D341Med (cell line): ENCODE results near the gene VSIG2.

Experiments
- DNase-seq: peaks from one replicate; pipeline ENCODE4 v3.0.0; 2012; ENCODE audit warnings: low spot score

The VSIG2 gene

GRCh38 chr11:124748481-124749343, 3.3 kb downstream of the VSIG2 start:
- DNase-seq, result no peak

DNA sequence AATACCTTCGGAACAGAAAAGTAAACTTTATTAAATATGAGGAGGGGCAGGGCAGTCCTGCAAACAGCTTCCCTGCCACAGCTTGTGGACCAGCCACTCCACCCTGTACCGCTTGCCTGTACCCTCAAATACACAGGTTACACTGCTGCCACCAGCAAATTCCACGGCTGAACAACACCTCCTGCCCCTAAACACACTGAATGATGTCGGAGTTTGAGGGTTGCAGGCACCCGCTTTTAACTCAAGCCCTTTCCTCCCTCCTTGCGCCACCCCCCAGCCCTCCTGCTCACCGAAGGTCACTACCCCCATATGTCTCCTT, 4.0 kb downstream of the VSIG2 start:
- DNase-seq, result no peak

GRCh38 chr11:124747406-124748099, 4.5 kb downstream of the VSIG2 start:
- no peak for DNase-seq

GRCh38 chr11:124746621-124747243, 5.3 kb downstream of the VSIG2 start:
- DNase-seq, result peak; percentile 79

DNA sequence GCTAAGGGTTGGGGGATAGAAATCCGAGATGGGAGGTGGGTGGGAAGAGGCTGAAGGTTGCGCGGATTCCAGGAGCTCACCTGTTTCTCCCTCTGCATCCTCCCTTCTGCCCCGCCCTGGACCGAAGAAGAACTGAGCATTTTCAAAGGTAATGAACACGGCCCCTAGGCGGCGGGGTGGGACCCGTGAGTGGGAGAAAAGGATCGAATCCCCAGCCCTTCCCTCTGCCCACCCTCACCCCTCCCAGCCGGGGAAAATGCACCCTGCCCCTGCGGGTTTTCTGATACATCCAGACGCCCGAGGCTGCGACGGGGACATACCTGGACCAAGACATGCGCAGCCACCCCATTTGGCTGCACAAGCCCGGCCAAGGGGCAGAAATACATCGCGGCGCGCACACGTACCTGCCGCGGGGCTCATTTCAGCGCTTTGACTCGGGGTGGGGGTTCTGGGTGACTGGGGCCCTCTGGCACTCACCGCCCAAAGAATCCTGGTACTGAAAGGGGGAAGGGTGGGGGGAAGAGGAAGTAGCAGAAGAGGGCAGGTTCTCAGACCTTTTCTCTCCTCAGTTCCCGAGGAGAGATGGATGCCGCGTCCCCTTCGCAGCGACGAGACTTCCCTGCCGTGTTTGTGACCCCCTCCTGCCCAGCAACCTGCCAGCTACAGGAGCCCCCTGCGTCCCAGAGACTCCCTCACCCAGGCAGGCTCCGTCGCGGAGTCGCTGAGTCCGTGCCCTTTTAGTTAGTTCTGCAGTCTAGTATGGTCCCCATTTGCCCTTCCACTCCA, 6.0 kb downstream of the VSIG2 start:
- peak; percentile 56 for DNase-seq

DNA sequence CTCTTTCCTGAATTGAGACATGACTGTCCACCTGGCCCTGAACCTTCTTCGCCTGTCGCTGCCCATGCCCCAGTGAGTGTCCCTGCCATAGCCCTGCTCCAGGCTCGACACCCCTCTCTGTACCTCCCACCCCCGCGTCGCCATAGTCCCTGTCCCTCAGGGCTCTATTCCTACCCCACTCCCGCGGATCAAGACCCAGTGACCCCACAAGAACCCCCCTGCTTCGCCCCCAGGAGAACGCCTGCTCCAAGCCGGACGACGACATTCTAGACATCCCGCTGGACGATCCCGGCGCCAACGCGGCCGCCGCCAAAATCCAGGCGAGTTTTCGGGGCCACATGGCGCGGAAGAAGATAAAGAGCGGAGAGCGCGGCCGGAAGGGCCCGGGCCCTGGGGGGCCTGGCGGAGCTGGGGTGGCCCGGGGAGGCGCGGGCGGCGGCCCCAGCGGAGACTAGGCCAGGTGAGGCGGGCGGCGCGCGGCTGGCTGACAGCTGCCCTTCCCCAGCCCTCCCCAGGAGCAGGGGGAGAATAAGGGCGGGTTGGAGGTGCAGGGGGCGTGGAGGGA, 6.7 kb downstream of the VSIG2 start:
- DNase-seq, result no peak

DNA sequence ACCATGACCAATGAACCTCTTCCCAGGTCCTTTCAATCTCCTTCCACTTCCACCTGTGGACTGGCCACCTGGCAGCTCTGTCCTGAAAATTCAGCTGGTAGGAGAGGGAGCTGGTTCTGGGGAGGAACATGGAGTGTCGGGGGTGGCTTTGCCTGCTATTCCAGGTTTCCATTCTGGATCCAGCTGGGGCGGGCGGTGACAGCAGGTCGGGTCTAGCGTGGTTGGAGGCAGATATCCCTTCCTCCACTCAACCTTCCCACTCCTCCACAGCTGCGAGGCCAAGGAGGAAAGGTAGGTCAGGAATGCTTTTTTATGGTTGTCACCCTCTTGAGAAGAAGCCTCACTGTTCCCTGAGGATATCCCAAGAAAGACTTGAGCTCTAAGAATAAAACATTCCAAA, 9.0 kb downstream of the VSIG2 start:
- no peak for DNase-seq

- no peak for DNase-seq
These were observed 9.5 kb downstream of the VSIG2 start for GRCh38 chr11:124742555-124742954.

DNA sequence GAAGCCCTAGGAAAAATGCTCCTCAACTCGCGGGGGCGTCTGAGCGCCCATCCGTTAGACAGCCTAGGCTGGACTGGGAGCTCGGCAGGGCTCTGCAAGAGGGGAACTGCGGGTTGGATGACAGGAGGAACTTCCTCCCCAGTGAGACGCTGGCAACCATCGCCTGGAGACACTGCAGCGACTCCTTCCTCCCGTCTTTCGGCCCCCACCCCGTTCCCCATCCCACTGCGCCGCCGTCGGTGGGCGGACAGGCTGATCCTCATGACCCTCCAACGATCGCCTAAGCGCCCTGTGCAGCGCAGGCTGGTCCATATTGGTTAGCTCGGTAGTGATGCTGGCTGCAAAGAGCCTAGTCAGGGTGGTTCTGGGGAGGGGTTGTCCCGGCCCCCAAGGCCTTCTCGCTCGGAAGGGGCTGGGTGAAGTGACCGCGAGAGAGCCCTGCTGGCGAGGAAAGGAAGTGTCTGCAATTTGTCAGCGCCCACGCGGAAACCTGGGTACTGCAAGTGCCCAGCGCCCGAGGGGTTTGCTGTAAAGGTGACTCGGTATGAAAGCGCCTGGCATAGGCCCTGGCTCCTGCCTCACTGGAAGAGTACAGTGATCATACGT, 11.7 kb downstream of the VSIG2 start:
- peak; percentile 66 for DNase-seq

- DNase-seq, result peak; percentile 97
These were observed 12.4 kb downstream of the VSIG2 start, which contains the start of gene NRGN for GRCh38 chr11:124739479-124740276. NRGN (plus strand) TSS chr11:124739942; CDS start chr11:124740085, 143 bp downstream.

GRCh38 chr11:124738713-124739478, 13.2 kb downstream of the VSIG2 start:
- DNase-seq, result no peak

GRCh38 chr11:124737638-124738305, 14.3 kb downstream of the VSIG2 start:
- DNase-seq, result no peak

- DNase-seq, result no peak
These were observed 15.3 kb downstream of the VSIG2 start for GRCh38 chr11:124736736-124737135.

GRCh38 chr11:124732230-124732629, 19.8 kb downstream of the VSIG2 start:
- DNase-seq, result no peak

DNA sequence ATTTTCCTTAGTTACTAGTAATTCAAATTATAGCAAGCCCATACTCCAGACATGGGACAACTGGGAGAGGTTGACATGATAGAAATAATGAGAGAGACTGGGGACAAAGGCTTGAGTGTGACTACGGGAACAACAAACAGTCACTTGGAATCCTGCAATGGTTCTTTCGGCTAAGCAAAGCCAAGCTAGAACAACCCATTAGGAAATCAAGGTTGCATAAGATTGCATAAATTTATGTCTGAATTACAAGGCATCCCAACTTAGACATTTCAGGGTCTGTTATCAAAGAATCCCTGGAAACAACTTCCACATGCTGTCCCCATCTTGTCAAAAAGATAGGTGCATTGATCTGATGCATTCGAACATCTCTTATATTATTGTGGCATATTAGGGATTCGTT, 22.5 kb downstream of the VSIG2 start:
- no peak for DNase-seq

GRCh38 chr11:124728134-124728533, 23.9 kb downstream of the VSIG2 start:
- no peak for DNase-seq

GRCh38 chr11:124727474-124727873, 24.6 kb downstream of the VSIG2 start:
- DNase-seq, result no peak

DNA sequence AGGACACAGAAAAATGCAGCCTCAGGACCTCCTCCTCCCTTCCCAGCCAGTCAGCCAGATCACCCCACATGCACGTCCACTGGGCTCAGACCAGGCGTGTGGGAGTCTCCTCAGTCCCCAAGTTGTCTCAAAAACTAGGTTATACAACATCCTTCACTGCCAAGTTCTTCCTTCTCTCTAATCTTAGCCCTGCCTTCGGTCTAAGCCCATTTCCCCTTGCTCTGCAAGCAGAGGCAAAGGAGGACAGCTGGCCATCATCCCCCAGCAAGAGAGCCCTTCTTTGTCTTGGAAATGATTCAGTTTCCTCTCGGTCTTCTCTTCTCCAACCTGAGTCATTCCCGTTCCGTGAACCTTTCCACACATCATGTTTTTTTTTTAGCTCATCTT, 26.3 kb downstream of the VSIG2 start:
- DNase-seq, result no peak

- peak; percentile 56 for DNase-seq
These were observed 26.9 kb downstream of the VSIG2 start for GRCh38 chr11:124724979-124725718.
